DMS53 treated with DMSO at 0.1 percent for 48 hours (cell line): ENCODE results near the gene GIGYF1.
A peak's percentile ranks its signal among the peaks of the same experiment; 100 is the strongest.
"Not testable (repeated sequence)": the region's sequence is repeated elsewhere in the genome, so short reads cannot be mapped to it uniquely, and the experiment has no call there.

Experiments used
- DNase-seq: peaks from one replicate; lab custom pipeline; 2025; ENCODE audit not compliant: unreplicated experiment; lab: John Stamatoyannopoulos, UW

Gene GIGYF1

GRCh38 chr7:100708395-100708794, 14.3 kb upstream of the GIGYF1 start:
- DNase-seq = no peak

GRCh38 chr7:100706672-100707311, 12.7 kb upstream of the GIGYF1 start:
- DNase-seq = no peak

DNA sequence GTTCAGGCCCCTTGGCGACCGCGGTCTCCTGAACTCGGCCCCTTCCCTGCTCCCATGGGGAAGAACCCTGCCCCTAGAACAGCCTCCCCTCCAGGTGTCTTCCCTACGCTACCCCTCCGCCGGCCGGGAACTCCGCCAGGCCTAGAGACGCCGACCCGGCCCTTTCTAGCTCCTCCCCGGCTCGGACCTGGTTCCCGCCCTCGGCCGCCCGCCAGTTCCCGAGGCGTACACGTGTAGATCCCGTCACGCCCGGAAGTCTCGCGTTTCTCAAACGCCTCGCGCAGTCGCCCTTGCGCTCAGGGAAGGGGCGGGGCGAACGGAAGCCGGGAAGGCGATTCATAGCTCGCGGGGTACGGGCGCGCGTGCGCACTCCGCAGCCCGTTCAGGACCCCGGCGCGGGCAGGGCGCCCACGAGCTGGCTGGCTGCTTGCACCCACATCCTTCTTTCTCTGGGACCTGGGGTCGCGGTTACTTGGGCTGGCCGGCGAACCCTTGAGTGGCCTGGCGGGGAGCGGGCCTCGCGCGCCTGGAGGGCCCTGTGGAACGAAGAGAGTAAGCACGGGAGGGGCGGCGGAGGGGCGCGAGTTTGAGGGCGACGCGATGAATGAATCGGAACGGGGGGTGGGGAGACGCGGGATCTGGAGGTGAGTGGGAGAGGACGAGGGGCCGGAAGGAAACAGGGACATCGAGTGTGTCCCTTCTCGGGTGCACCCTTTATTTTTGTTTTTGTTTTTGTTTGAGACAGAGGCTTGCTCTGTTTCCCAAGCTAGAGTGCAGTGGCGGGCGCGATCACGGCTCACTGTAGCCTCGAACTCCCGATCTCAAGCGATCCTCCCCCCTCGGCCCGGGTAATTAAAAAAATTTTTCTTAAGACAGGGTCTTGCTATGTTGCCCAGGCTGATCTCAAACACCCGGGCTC, 12.0 kb upstream of the GIGYF1 start, which contains the start of gene POP7:
Gene POP7 (plus strand): TSS at position 369 of the 919 bp plus-strand sequence. CDS start 710 bp downstream, outside the sequence.
- peak; percentile 96 for DNase-seq

GRCh38 chr7:100705320-100705752, 11.3 kb upstream of the GIGYF1 start:
- DNase-seq = peak; percentile 53

- not testable (repeated sequence) for DNase-seq
These were observed 7.0 kb upstream of the GIGYF1 start for GRCh38 chr7:100701089-100701488.

- DNase-seq = no peak
These were observed 5.0 kb upstream of the GIGYF1 start for GRCh38 chr7:100699018-100699417.

- DNase-seq = no peak
These were observed 2.1 kb upstream of the GIGYF1 start for GRCh38 chr7:100696123-100696521.

GRCh38 chr7:100693312-100694097, 545 bp downstream of the GIGYF1 start:
- no peak for DNase-seq

DNA sequence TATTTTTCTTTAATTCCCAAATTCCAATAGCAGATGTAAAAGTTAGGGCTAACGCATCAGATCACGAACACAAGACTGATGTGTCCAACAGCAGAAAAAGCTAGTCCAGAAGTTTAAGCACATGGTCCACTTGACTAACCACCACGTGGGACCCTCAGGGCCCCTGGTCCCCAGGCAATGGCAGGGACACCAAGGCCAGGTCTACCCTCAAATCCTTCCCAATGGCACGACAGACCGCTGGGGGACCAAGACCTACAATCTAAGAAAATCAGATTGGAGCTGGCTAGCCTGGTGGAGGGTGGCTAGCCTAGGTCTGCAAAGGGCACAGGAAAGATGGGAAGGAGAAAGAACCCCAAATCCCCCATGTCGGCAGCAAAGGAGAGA, 1.5 kb downstream of the GIGYF1 start:
- DNase-seq = no peak

DNA sequence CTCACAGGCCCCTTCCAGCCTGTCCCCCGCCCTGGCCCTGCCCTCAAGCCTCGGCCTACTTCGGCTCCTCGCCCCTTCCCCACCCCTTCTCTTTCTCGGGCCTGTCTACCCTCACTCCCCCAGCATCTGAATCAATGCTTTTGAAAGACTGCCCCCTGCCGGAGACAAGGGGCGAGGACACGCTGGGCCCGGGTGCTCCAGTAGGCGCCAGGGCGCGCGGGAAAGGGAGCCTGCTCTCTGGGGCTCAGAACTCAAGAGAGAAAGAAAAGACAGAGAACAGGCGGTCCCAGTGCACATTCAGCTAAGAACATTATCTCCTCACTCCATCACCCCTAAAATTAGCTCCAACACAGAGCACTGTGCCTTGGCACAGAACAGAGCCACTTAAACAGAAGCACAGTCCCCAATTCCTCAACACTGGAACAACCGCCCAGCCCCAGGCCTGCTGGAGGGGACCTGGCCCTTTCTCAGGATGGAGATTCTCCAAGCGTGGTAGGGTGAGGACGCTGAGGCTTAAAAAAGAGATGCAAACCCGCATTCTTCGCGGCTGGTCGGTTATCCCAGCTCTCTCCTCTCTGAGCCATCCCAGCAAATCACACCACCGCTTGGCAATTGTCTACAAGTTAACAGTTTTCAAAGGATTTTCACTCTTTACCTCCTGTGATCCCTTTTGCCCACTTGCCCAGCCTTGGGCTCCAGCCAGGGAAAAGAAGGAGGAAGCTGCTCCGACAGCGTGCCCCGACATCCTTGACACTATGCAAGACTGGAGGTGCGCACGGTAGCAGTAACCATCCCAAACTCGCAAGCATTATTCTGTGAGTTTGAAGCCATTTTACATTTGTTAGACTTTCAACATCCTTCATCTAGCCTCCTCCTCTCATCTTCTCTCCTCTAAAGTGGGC, 2.1 kb downstream of the GIGYF1 start:
- peak; percentile 72 for DNase-seq

GRCh38 chr7:100689230-100690135, 4.6 kb downstream of the GIGYF1 start:
- no peak for DNase-seq

GRCh38 chr7:100688326-100688860, 5.7 kb downstream of the GIGYF1 start:
- no peak for DNase-seq

DNA sequence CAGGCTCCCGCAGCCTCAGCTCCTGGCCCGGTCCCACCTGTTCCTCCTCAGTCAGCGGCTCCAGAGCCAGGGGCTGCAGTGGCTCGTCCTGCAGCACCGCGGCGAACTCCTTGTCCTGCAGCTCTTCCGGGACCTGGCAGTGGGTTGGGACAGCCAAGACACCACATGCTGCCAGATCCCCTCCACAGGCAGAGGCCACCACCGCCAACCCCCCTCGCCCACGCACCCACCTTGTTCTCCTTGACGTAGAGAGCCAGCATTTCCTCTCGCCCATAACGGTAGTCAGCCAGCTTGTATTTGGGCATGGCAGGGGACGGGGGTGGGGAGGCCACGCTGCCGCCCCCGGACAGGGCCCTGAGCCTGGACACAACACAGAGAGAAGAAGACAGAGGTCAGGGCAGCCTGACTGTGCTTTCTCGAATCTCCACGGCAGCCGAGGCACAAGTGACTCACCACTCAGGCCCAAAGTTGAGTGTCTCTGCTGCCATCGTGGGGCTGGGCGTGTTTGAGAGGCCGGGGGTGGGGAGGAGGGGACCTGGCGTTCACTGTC, 6.2 kb downstream of the GIGYF1 start:
- no peak for DNase-seq

DNA sequence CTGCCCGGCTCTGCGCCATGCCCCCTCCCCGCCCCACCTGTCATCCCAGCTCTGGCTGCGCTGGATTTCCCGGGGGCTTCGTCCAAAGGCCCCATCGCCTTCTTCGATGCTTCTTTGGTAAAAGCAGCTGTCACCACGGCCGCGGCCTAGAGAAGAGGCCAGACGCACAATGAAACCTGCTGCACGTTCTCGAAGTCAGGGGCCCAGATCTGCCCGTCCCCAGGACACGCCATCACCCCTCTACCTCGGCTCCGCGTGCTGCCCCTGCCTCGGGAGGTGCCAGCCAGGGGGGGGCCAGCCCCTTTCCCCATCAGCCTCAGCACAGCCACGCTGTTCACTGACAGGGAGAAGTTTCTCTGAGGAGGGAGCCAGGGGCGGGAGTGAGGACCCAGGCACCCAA, 6.8 kb downstream of the GIGYF1 start:
- DNase-seq = no peak

GRCh38 chr7:100686822-100687211, 7.2 kb downstream of the GIGYF1 start:
- no peak for DNase-seq

- no peak for DNase-seq
These were observed 7.7 kb downstream of the GIGYF1 start for GRCh38 chr7:100686201-100686821.

GRCh38 chr7:100685631-100686145, 8.4 kb downstream of the GIGYF1 start:
- no peak for DNase-seq

GRCh38 chr7:100685049-100685605, 8.9 kb downstream of the GIGYF1 start:
- no peak for DNase-seq
